Endothelial cell of umbilical vein (primary cell): ENCODE measurements around the gene LGALSL. TPM values are rescaled to one million over a fixed set of nuclear protein-coding genes. Genes with fewer than 3 reads are reported as not detected.

Source experiments
- BruUV-seq: library from RNA; stranded (reverse); fragments of 400-500 nt; replicated peaks from 2 replicates; lab custom pipeline; 2021; lab: Mats Ljungman, UMichigan
- CTCF ChIA-PET: fragments of 300-600, 350-600 bp; sonication (Branson Sonifier 250); formaldehyde crosslinking; loops from one replicate; lab custom pipeline; 2021; ENCODE audit warnings: antibody characterized with exemption, inconsistent platforms; lab: Charles Lee
- POLR2A ChIA-PET: fragments of 300-600, 350-600 bp; sonication (Branson Sonifier 250); formaldehyde crosslinking; loops from one replicate; lab custom pipeline; 2021; ENCODE audit warnings: antibody characterized with exemption, inconsistent platforms; lab: Charles Lee
- DNase-seq: peaks from one replicate; pipeline ENCODE4 v3.0.0-alpha.2; 2011; ENCODE audit warnings: low read depth, low spot score
- FAIRE-seq: peaks from 2 replicates; lab custom pipeline; 2011; peaks lifted over from hg19 to GRCh38; lab: Jason Lieb, UNC
- H2AFZ ChIP-seq: 2 replicates; pipeline ENCODE4 v1.6.0; 2012; ENCODE audit warnings: low read depth, low read length, control low read depth, inconsistent platforms
- H3K27ac ChIP-seq: 2 replicates; pipeline ENCODE4 v1.5.1; 2011; ENCODE audit warnings: low read depth, mild to moderate bottlenecking, control low read depth, low read length, moderate library complexity; ENCODE audit not compliant: insufficient read depth
- H3K27me3 ChIP-seq, 2 experiments: 2 replicates each; pipeline versions ENCODE4 v1.6.0 to v1.6.1; 2011; ENCODE audit warnings: low read length in 2 of 2, mixed read lengths in 1 of 2; ENCODE audit not compliant: control insufficient read depth in 2 of 2, insufficient read depth in 2 of 2
- H3K36me3 ChIP-seq, 2 experiments: 2 replicates in 1 of 2; 3 replicates in 1 of 2; pipeline ENCODE4 v1.5.1; 2011; ENCODE audit warnings: low read length in 2 of 2, mild to moderate bottlenecking in 1 of 2, moderate library complexity in 1 of 2; ENCODE audit not compliant: control insufficient read depth in 2 of 2, insufficient read depth in 2 of 2; ENCODE audit errors: extremely low read depth in 1 of 2
- H3K4me1 ChIP-seq: 3 replicates; pipeline ENCODE4 v1.5.1; 2011; ENCODE audit warnings: mild to moderate bottlenecking, low read length; ENCODE audit not compliant: control insufficient read depth, insufficient read depth; ENCODE audit errors: extremely low read depth
- H3K4me2 ChIP-seq: 2 replicates; pipeline ENCODE4 v1.6.1; 2011; ENCODE audit warnings: low read length, control low read depth, mixed read lengths; ENCODE audit not compliant: insufficient read depth
- H3K4me3 ChIP-seq, 3 experiments: fragments of 200-600 bp in 1 of 3; sonication (generic), shearing (Covaris generic) in 1 of 3; replicated peaks in 1 of 3; 2 replicates each; pipeline ENCODE4 v1.5.1; 2011 to 2016; ENCODE audit warnings: control low read depth in 3 of 3, low read length in 3 of 3, mild to moderate bottlenecking in 2 of 3, inconsistent platforms in 1 of 3, low read depth in 1 of 3, moderate library complexity in 1 of 3; ENCODE audit not compliant: insufficient read depth in 1 of 3
- H3K79me2 ChIP-seq: 2 replicates; pipeline ENCODE4 v1.6.0; 2012; ENCODE audit warnings: low read length, inconsistent platforms; ENCODE audit not compliant: control insufficient read depth, insufficient read depth
- H3K9ac ChIP-seq: replicated peaks from 2 replicates; pipeline ENCODE3; 2011; ENCODE audit warnings: low read length, control low read depth; ENCODE audit not compliant: insufficient read depth; ENCODE audit errors: extremely low read depth
- H3K9me1 ChIP-seq: replicated peaks from 3 replicates; pipeline ENCODE4 v1.6.0; 2011; ENCODE audit warnings: mild to moderate bottlenecking, low read length; ENCODE audit not compliant: control insufficient read depth, insufficient read depth; ENCODE audit errors: extremely low read depth
- H3K9me3 ChIP-seq: replicated peaks from 2 replicates; pipeline ENCODE4 v1.5.1; 2012; ENCODE audit warnings: low read length, inconsistent platforms; ENCODE audit not compliant: control insufficient read depth, insufficient read depth
- H4K20me1 ChIP-seq: replicated peaks from 2 replicates; pipeline ENCODE3; 2011; ENCODE audit warnings: mild to moderate bottlenecking, low read length; ENCODE audit not compliant: control insufficient read depth, insufficient read depth; ENCODE audit errors: extremely low read depth
- EZH2 ChIP-seq: IDR thresholded peaks from 2 replicates; pipeline ENCODE4 v1.6.1; 2012; ENCODE audit warnings: borderline replicate concordance, low read depth, mild to moderate bottlenecking, moderate library complexity, low read length, inconsistent platforms; ENCODE audit not compliant: severe bottlenecking
- FOS ChIP-seq: IDR thresholded peaks from 2 replicates; pipeline ENCODE4 v1.6.1; 2011; ENCODE audit warnings: mild to moderate bottlenecking, low read length, moderate library complexity, borderline replicate concordance; ENCODE audit not compliant: insufficient read depth
- GATA2 ChIP-seq: IDR thresholded peaks from 2 replicates; pipeline ENCODE4 v1.7.0; 2011; ENCODE audit warnings: low read depth, mild to moderate bottlenecking, moderate library complexity, mixed read lengths, low read length; ENCODE audit not compliant: insufficient read length, insufficient read depth
- JUN ChIP-seq: IDR thresholded peaks from 2 replicates; pipeline ENCODE4 v1.6.1; 2011; ENCODE audit warnings: borderline replicate concordance, low read depth; ENCODE audit not compliant: insufficient read length, insufficient read depth
- MYC ChIP-seq: IDR thresholded peaks from one replicate; pipeline ENCODE4 v1.6.1; 2011; ENCODE audit warnings: mild to moderate bottlenecking, low read depth, low read length
- POLR2A ChIP-seq: IDR thresholded peaks from 2 replicates; pipeline ENCODE4 v1.6.1; 2012; ENCODE audit warnings: low read depth, mild to moderate bottlenecking, control low read depth, low read length
- dilution Hi-C: fragments of 300-500 bp; cut with MboI; formaldehyde crosslinking; loops from one replicate; pipeline ENCODE4 v1.15.0; 2019; ENCODE audit warnings: low sequenced_read_pairs; ENCODE audit not compliant: extremely low pct_ligation_motif_present
- intact Hi-C: fragments of 100-400 bp; cut with micrococcal nuclease; formaldehyde crosslinking; loops from one replicate; pipeline ENCODE4 v1.10.0; 2022
- polyA plus RNA-seq, 4 experiments: library from polyadenylated mRNA; depleted of rRNA in 3 of 4; stranded (reverse) in 3 of 4; unstranded in 1 of 4; fragments of >200 nt; gene quantifications; 2 replicates each; pipeline versions ENCODE4 v1.2.1 to v1.2.3, GENCODE V29; 2011 to 2012; ENCODE audit warnings: missing spikeins in 1 of 4
- total RNA-seq: library from RNA; stranded (reverse); gene quantifications from 2 replicates; pipeline ENCODE4 v1.2.3, GENCODE V29; 2021
- TF ChIP-seq, protein P1 (sequence below): IDR thresholded peaks from 2 replicates; pipeline ENCODE4 v1.6.1; 2011; ENCODE audit not compliant: insufficient read depth, insufficient read length
- TF ChIP-seq, protein P2 (sequence below), 2 donors: IDR thresholded peaks; 1 replicate in 1 of 2; 2 replicates in 1 of 2; pipeline ENCODE4 v1.5.1; 2011; ENCODE audit warnings: low read length in 2 of 2, mild to moderate bottlenecking in 2 of 2, moderate library complexity in 2 of 2, control low read depth in 1 of 2, inconsistent platforms in 1 of 2, low read depth in 1 of 2; ENCODE audit not compliant: insufficient read depth in 1 of 2; ENCODE audit errors: extremely low read depth in 1 of 2

The LGALSL gene
- total and polyA plus RNA-seq, 2 donors (not counting 3 experiments of a cell fraction or from before 2014, with no cell fraction given), result 2.3 to 2.6 TPM

DNA sequence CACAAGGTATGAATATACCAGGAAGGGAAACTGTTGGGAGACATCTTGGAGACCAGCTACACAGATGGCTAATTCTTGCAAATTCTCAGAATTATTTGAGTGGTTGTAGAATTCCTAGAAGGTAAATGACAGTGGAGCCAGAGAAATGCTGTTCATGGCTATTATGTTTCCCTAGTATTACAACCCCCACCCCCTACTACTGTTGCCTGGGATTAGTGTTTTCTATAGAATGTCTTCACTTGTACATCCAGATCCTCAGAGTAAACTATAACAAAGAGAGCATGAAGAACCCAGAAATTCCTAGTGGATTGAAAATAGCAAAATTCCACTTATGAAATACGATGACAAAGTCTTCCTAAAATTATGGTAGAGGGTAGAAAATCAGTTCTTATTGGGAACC is 15.3 kb downstream of the LGALSL start:
- Histone ChIP-seq H3K27ac (no peak overlapping the region), H3K9me1 (no peaks in the 10 kb centered on the region), H3K9ac (no peak overlapping the region), H3K4me2 (no peak overlapping the region), H3K9me3 (no peaks in the 10 kb centered on the region), H3K27me3 (peaks cover 0 to 8% of the 10 kb centered on the region in 2 experiments), H3K36me3 (no peaks in the 10 kb centered on the region), H2AFZ (no peak overlapping the region), H3K79me2 (no peaks in the 10 kb centered on the region), H3K4me1 (no peaks in the 10 kb centered on the region), H4K20me1 (no peaks in the 10 kb centered on the region), H3K4me3 (no peak overlapping the region)
- TF ChIP-seq, protein P1, sequence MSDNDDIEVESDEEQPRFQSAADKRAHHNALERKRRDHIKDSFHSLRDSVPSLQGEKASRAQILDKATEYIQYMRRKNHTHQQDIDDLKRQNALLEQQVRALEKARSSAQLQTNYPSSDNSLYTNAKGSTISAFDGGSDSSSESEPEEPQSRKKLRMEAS, result no peak
- TF ChIP-seq, protein P2, sequence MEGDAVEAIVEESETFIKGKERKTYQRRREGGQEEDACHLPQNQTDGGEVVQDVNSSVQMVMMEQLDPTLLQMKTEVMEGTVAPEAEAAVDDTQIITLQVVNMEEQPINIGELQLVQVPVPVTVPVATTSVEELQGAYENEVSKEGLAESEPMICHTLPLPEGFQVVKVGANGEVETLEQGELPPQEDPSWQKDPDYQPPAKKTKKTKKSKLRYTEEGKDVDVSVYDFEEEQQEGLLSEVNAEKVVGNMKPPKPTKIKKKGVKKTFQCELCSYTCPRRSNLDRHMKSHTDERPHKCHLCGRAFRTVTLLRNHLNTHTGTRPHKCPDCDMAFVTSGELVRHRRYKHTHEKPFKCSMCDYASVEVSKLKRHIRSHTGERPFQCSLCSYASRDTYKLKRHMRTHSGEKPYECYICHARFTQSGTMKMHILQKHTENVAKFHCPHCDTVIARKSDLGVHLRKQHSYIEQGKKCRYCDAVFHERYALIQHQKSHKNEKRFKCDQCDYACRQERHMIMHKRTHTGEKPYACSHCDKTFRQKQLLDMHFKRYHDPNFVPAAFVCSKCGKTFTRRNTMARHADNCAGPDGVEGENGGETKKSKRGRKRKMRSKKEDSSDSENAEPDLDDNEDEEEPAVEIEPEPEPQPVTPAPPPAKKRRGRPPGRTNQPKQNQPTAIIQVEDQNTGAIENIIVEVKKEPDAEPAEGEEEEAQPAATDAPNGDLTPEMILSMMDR (IDR thresholded peaks at IDR 0.05; ENCODE audit: extremely low read depth in 1 of 2, insufficient read depth in 1 of 2, low read depth in 1 of 2, low read length in 2 of 2), result no peak
- no peak for TF ChIP-seq MYC
- no peak for TF ChIP-seq FOS
- TF ChIP-seq GATA2, result no peak
- no peak for TF ChIP-seq EZH2
- TF ChIP-seq JUN, result no peak
- no peak for TF ChIP-seq POLR2A
- dilution Hi-C loops (no loop called here), intact Hi-C loops (no loop called here)
- DNase-seq, result no peak
- BruUV-seq, result no TSS peak
- FAIRE-seq, result no peak
- ChIA-PET POLR2A (no interaction called here), CTCF (interaction anchor here (0.8 to 7.3 kb wide), 3 partner anchors 16 to 53 kb away, joined by 3 to 34 read pairs (median 3); no protein-coding TSS in a partner anchor)
